ENCODE data around the gene TEX29.

TEX29 gene

DNA sequence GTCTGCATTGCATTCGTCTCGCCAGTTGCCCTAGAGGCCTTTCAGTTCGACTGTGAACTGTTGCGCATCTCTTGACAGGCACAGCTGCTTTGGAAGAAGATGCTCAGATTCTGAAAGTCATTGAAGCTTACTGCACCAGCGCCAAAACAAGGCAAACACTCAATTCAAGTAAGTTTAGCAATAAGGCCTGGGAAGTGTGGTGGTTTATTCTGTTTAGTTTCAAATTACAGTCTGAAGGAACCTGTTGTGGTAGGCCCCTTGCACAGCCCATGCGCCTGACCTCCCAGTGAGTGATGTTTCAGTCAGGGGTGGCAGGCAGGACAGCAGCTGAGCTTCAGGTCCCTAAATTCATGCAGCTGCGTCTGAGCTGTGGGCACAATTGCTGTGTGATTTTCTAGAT, 32.2 kb upstream of the TEX29 start:
- no peak overlapping the region for H3K4me3 ChIP-seq (ENCODE audit: low read depth, low read length)
- TF ChIP-seq, protein P1, sequence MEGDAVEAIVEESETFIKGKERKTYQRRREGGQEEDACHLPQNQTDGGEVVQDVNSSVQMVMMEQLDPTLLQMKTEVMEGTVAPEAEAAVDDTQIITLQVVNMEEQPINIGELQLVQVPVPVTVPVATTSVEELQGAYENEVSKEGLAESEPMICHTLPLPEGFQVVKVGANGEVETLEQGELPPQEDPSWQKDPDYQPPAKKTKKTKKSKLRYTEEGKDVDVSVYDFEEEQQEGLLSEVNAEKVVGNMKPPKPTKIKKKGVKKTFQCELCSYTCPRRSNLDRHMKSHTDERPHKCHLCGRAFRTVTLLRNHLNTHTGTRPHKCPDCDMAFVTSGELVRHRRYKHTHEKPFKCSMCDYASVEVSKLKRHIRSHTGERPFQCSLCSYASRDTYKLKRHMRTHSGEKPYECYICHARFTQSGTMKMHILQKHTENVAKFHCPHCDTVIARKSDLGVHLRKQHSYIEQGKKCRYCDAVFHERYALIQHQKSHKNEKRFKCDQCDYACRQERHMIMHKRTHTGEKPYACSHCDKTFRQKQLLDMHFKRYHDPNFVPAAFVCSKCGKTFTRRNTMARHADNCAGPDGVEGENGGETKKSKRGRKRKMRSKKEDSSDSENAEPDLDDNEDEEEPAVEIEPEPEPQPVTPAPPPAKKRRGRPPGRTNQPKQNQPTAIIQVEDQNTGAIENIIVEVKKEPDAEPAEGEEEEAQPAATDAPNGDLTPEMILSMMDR (IDR thresholded peaks at IDR 0.05; ENCODE audit: low read depth, low read length, missing control alignments): no peak
- in situ Hi-C loops (cut with HindIII; ENCODE audit: low sequenced_read_pairs): loop anchor here (5.0 kb wide), 1 partner anchor 36 kb away; no protein-coding TSS in a partner anchor
- DNase-seq (ENCODE audit: low read depth): no peak

DNA sequence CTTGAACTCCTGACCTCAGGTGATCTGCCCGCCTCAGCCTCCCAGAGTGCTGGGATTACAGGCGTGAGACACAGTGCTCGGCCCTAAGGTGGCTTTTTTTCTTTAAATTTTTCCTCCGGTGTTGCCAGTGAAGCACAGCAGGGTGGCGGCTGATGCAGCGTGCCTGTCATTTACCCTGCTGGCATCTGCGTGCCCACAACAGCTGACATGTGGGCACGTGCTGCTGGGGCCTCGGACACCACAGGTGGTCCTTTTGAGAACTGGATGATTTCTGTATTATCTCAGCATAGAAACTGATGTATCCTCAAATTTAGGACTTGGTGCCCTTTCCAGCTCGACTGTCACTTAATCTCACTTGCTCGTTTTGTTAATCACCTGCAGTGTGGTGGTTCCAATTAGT, 31.2 kb upstream of the TEX29 start:
- no peak overlapping the region for H3K4me3 ChIP-seq (ENCODE audit: low read depth, low read length)
- no peak for DNase-seq (ENCODE audit: low read depth)
- TF ChIP-seq, protein P1 (IDR thresholded peaks at IDR 0.05; ENCODE audit: low read depth, low read length, missing control alignments): no peak
- in situ Hi-C loops (cut with HindIII; ENCODE audit: low sequenced_read_pairs): loop anchor here (5.0 kb wide), 1 partner anchor 37 kb away; no protein-coding TSS in a partner anchor

DNA sequence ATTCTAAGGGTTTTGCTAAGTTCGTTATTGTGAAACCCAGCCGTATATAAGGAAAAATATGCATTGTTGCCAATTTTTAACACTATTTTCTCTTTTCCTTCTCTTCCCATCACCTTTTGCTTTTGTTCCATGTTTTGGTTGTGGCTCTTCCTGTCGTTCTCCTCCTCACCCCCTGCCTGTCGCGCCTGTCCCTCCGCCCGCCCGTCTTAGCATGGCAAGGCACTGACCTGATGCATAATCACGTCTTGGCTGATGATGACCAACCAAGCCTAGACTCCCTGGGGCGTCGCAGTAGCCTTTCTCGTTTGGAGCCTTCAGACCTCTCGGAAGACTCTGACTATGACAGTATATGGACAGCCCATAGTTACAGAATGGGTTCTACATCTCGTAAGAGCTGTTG, 28.5 kb upstream of the TEX29 start:
- no peak overlapping the region for H3K4me3 ChIP-seq (ENCODE audit: low read depth, low read length)
- in situ Hi-C loops (cut with HindIII; ENCODE audit: low sequenced_read_pairs): no loop called here
- DNase-seq (ENCODE audit: low read depth): no peak
- TF ChIP-seq, protein P1 (IDR thresholded peaks at IDR 0.05; ENCODE audit: low read depth, low read length, missing control alignments): no peak

GRCh38 chr13:111292710-111293485, 27.5 kb upstream of the TEX29 start:
- in situ Hi-C loops (cut with HindIII; ENCODE audit: low sequenced_read_pairs): no loop called here

DNA sequence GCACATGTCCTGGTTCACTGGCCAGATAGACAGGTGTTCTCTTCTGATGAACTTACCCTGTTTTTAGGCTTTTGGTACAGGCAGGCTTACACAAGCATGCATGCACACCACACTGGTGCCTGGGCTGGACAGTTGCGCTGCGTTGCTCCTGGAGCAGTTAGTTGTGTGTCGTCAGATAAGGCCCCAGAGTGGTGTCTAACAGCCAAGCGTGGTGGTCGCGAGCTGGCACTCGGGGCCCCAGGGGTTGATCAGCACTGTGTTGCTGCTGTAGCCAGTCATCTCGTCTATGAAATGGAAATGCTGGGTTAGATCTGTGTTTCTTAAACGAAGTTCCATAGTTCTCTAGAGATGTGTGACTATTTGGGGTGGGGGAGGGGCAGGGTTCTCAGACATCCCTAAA, 24.6 kb upstream of the TEX29 start:
- in situ Hi-C loops (cut with HindIII; ENCODE audit: low sequenced_read_pairs): no loop called here
- no peak overlapping the region for H3K4me3 ChIP-seq (ENCODE audit: low read depth, low read length)
- DNase-seq (ENCODE audit: low read depth): no peak
- TF ChIP-seq, protein P1 (IDR thresholded peaks at IDR 0.05; ENCODE audit: low read depth, low read length, missing control alignments): no peak

More at GRCh38 chr13:111292710-111293485, 27.5 kb upstream of the TEX29 start:
- no peak overlapping the region for H3K4me3 ChIP-seq (ENCODE audit: low read depth, low read length)
- TF ChIP-seq, protein P1 (IDR thresholded peaks at IDR 0.05; ENCODE audit: low read depth, low read length, missing control alignments): no peak
- no peak for DNase-seq (ENCODE audit: low read depth)

- DNase-seq (ENCODE audit: low read depth): no peak
- TF ChIP-seq, protein P1 (IDR thresholded peaks at IDR 0.05; ENCODE audit: low read depth, low read length, missing control alignments): no peak
- no peak overlapping the region for H3K4me3 ChIP-seq (ENCODE audit: low read depth, low read length)
- in situ Hi-C loops (cut with HindIII; ENCODE audit: low sequenced_read_pairs): no loop called here
These were observed 24.0 kb upstream of the TEX29 start for GRCh38 chr13:111296417-111296816.
